HFFc6 (cell line): ENCODE measurements around the gene MN1. TPM values are rescaled to one million over a fixed set of nuclear protein-coding genes. Genes with fewer than 3 reads are reported as not detected.

Experiments used
- DNase-seq: peaks from one replicate; pipeline ENCODE4 v3.0.0-alpha.2; 2018
- H3K27ac Mint-ChIP-seq: 2 replicates; pipeline ENCODE4 v1.8.0; 2020; ENCODE audit warnings: mild to moderate bottlenecking, mixed read lengths
- H3K27me3 Mint-ChIP-seq: 2 replicates; pipeline ENCODE4 v1.8.0; 2021; ENCODE audit warnings: mild to moderate bottlenecking, moderate library complexity, mixed read lengths; ENCODE audit not compliant: insufficient read depth
- H3K36me3 Mint-ChIP-seq: 2 replicates; pipeline ENCODE4 v1.8.0; 2021; ENCODE audit warnings: low read depth, mixed read lengths
- H3K4me1 Mint-ChIP-seq: 2 replicates; pipeline ENCODE4 v1.8.0; 2020; ENCODE audit warnings: low read depth, mixed read lengths
- H3K4me3 Mint-ChIP-seq: 2 replicates; pipeline ENCODE4 v1.8.0; 2020; ENCODE audit warnings: mild to moderate bottlenecking, moderate library complexity, mixed read lengths
- H3K9me3 Mint-ChIP-seq: 2 replicates; pipeline ENCODE4 v1.8.0; 2020; ENCODE audit warnings: mild to moderate bottlenecking, mixed read lengths
- long read RNA-seq: library from polyadenylated mRNA; unstranded; transcript quantifications from one replicate; pipeline ENCODE4 v2.0.0, GENCODE V29; 2019
- total RNA-seq, 6 experiments: library from RNA; stranded (reverse); fragmentation: NEBNext Ultra II Directional; extraction: Animal tissue kit (Norgen Biotek cat#: 25700); gene quantifications; 2 replicates in 1 of 6; 3 replicates in 5 of 6; pipeline ENCODE4 v1.2.3, GENCODE V29; 2021
- TF ChIP-seq, protein P1 (sequence below): fragments of 200-600 bp; sonication (generic); IDR thresholded peaks from 2 replicates; pipeline ENCODE4 v1.5.0; 2021; ENCODE audit warnings: antibody characterized with exemption, mild to moderate bottlenecking

Gene MN1
- total RNA-seq: under 1 TPM; 0.09 to 0.14 (median 0.12) TPM
- long read RNA-seq, partial matches to known transcripts: 0 of 1 reads
- long read RNA-seq, other reads (novel, unspliced or antisense): 1 of 1 reads

DNA sequence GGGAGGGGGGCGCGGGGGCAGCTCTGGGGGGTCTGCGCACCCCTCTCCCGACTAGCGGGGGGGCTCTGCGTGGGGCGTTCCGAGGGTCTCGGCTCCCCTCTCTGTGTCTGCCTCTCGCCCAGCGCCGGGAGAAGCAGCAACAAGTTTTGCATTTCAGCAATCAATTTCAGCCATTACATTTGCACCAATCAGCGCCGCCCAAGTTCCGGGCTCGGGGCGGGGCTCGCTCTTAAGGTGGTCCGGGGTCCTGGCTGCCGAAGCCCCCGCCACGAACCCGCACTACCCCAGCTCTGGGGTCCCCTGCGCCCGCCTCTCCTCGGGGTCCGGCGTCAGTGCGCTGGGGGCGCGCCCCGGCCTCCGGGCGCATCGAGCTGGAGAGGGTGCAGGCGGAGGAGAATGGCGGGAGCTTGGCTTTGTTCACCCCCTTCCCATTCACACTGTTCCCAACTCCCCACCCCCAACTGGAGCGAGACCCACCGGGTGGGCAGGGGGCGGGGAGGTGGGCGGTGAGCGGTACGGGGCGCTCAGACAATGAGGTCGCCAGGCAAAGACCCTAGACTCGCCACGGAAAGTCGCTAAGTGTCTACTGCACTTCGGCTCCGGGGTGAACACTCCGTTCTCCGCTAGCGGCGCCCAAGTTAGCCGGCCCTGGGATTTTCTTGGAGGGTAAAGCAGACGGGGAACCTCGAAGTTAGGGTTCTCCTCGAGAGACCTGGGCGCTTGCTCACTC lies at the start of gene MN1:
TSS of gene MN1 (minus strand) at position 141 of the 730 bp plus-strand sequence. CDS start 1,213 bp downstream, outside the sequence.
- TF ChIP-seq, protein P1, sequence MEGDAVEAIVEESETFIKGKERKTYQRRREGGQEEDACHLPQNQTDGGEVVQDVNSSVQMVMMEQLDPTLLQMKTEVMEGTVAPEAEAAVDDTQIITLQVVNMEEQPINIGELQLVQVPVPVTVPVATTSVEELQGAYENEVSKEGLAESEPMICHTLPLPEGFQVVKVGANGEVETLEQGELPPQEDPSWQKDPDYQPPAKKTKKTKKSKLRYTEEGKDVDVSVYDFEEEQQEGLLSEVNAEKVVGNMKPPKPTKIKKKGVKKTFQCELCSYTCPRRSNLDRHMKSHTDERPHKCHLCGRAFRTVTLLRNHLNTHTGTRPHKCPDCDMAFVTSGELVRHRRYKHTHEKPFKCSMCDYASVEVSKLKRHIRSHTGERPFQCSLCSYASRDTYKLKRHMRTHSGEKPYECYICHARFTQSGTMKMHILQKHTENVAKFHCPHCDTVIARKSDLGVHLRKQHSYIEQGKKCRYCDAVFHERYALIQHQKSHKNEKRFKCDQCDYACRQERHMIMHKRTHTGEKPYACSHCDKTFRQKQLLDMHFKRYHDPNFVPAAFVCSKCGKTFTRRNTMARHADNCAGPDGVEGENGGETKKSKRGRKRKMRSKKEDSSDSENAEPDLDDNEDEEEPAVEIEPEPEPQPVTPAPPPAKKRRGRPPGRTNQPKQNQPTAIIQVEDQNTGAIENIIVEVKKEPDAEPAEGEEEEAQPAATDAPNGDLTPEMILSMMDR: no peak
- no peak for DNase-seq
- Mint-ChIP-seq H3K27ac (no peak within 1 kb of the TSS), H3K27me3 (peaks cover 12% of the 10 kb centered on the region), H3K36me3 (no peaks in the 10 kb centered on the region), H3K4me3 (peak within 1 kb of the TSS; percentile 71), H3K4me1 (peaks cover 5% of the 10 kb centered on the region; the same call in 1 of the 2 replicates), H3K9me3 (no peaks in the 10 kb centered on the region)

DNA sequence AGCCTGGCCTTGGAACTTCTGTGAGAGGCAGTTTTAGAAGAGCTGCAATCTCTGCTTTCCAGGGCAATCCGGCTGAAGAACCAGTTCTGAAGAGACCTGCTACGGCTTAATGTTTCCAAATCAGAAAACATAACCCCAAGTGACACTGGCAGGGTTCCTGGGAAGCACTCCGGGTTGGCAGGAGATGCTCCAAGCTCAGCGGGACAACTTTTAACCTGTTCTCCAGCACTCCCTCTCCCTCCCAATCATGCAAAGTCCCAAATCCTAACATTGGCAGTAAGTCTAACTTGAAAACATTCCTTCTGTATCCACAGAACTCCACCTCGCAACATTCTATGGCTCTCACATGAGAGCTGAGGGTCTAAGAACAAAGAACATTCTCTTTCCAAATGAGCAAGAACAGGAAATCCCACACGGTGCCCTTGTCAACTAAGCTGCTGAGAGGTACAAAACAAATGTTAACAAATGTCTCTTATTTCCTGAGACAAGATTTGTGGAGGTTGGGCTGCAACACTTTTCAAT lies 48.5 kb upstream of the MN1 start:
- peak overlapping the region; percentile 20; the same call in 1 of the 2 replicates for H3K27ac Mint-ChIP-seq
- H3K36me3 Mint-ChIP-seq: peaks cover 62% of the 10 kb centered on the region
- TF ChIP-seq, protein P1: no peak
- H3K4me3 Mint-ChIP-seq: no peak overlapping the region
- H3K9me3 Mint-ChIP-seq: no peaks in the 10 kb centered on the region
- H3K4me1 Mint-ChIP-seq: peaks cover 30% of the 10 kb centered on the region
- DNase-seq: no peak
- no peaks in the 10 kb centered on the region; the same call in 1 of the 2 replicates for H3K27me3 Mint-ChIP-seq

DNA sequence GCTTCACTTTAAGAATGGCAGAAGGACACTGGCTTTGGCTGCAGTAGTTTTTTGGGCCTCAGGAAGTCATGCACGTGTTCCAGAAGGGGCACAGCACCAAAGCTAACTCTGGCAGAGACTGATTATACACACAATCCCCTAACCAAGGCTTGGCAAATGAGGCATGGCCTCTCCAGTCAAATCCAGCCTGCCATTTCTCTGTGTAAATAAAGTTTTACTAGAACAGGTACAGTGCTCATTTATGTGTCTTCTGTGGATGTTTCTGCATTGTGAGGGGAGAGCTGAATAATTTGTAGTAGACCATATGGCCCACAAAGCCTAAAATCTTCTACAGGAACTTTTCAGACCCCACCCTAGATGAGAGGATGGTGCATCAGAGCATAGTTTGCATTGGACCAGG lies 46.4 kb upstream of the MN1 start:
- Mint-ChIP-seq H3K27me3 (peaks cover 2% of the 10 kb centered on the region), H3K4me3 (no peak overlapping the region), H3K27ac (no peak overlapping the region), H3K9me3 (no peaks in the 10 kb centered on the region), H3K4me1 (peaks cover 15% of the 10 kb centered on the region), H3K36me3 (peaks cover 47% of the 10 kb centered on the region)
- TF ChIP-seq, protein P1: no peak
- no peak for DNase-seq

DNA sequence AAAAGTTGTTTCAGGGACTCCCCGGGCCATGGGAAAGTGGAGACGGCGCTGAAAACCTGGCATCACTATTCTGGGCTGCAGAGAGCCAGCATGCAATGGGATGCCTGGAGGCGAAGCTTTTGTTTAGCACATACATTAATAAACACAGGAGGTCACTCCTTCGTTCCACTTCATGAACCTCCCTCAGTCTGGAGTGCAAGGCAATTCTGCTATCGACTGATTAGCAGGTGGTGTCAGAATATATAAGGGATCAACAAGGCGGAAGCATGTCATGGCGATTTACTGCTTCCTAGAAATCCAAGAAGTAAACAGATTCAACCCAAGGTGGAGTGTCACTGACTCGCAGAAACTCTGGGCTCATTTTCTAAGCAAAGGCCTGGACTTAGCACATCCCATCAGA lies 45.4 kb upstream of the MN1 start:
- peaks cover 40% of the 10 kb centered on the region for H3K36me3 Mint-ChIP-seq
- H3K4me1 Mint-ChIP-seq: peaks cover 18% of the 10 kb centered on the region
- peaks cover 2% of the 10 kb centered on the region for H3K27me3 Mint-ChIP-seq
- DNase-seq: no peak
- H3K4me3 Mint-ChIP-seq: no peak overlapping the region
- H3K9me3 Mint-ChIP-seq: no peaks in the 10 kb centered on the region
- no peak overlapping the region for H3K27ac Mint-ChIP-seq
- TF ChIP-seq, protein P1: no peak

DNA sequence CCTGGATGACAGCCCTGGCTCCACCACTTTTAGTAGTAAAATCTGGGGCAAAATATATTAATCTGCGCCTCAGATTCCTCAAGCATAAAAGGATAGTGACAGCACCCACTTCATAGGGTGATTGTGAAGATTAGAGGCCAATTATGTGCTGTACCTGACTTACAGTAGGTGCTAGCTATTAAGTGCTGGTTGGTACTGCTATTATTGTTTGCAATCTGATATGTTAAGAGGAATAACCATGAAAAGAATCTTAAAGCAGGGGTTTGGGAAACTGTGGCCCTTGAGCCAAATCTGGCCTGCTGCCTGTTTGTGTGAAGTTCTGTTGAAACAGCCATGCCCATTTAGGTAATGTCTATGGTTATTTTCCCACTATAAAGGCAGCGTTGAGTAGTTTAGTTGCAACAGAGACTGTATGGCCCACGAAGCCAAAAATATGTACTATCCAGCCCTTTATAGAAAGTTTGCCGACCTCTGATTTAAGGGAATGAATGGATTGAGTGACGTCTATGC lies 44.7 kb upstream of the MN1 start:
- no peak for DNase-seq
- Mint-ChIP-seq H3K36me3 (peaks cover 36% of the 10 kb centered on the region), H3K4me1 (peaks cover 17% of the 10 kb centered on the region), H3K27me3 (peaks cover 2% of the 10 kb centered on the region), H3K9me3 (no peaks in the 10 kb centered on the region), H3K4me3 (no peak overlapping the region), H3K27ac (no peak overlapping the region)
- TF ChIP-seq, protein P1: no peak
